Heart left ventricle (tissue), 16 donors: ENCODE measurements around the gene KCTD17. TPM values are rescaled to one million over a fixed set of nuclear protein-coding genes. Genes with fewer than 3 reads are reported as not detected.

Experiments used
- ATAC-seq, 4 donors: fragments of 200-7000 bp; cut with Tn5 transposase; one replicate each; pipeline ENCODE4 v1.9.1; 2020 to 2022; ENCODE audit warnings: moderate library complexity in 4 of 4, mild to moderate bottlenecking in 3 of 4, moderate number of reproducible peaks in 1 of 4
- DNase-seq, 5 donors: peaks; one replicate each; pipeline ENCODE4 v3.0.0-alpha.2; 2020
- H3K27ac ChIP-seq, 12 donors: fragments of 200-600 bp; sonication (generic) in 4 of 12; one replicate each; pipeline versions ENCODE4 v1.5.0 to v1.8.0; 2016 to 2022; ENCODE audit warnings: mild to moderate bottlenecking in 2 of 12
- H3K27me3 ChIP-seq, 9 donors: fragments of 200-600 bp; sonication (generic) in 2 of 9; one replicate each; pipeline versions ENCODE4 v1.5.1 to v1.8.0; 2016 to 2022; ENCODE audit warnings: mild to moderate bottlenecking in 3 of 9
- H3K36me3 ChIP-seq, 9 donors: fragments of 200-600 bp; sonication (generic) in 2 of 9; one replicate each; pipeline versions ENCODE4 v1.5.0 to v1.8.0; 2018 to 2022; ENCODE audit warnings: mild to moderate bottlenecking in 2 of 9
- H3K4me1 ChIP-seq, 12 donors: fragments of 200-600 bp; sonication (generic) in 4 of 12; one replicate each; pipeline versions ENCODE4 v1.5.0 to v1.8.0; 2016 to 2022; ENCODE audit warnings: mild to moderate bottlenecking in 3 of 12
- H3K4me3 ChIP-seq, 12 donors: fragments of 200-600 bp; sonication (generic) in 4 of 12; one replicate each; pipeline versions ENCODE4 v1.5.0 to v1.8.0; 2017 to 2022; ENCODE audit warnings: mild to moderate bottlenecking in 9 of 12, moderate library complexity in 4 of 12
- H3K9me3 ChIP-seq, 12 donors: fragments of 200-600 bp; sonication (generic) in 4 of 12; one replicate each; pipeline versions ENCODE4 v1.5.0 to v1.8.0; 2016 to 2022; ENCODE audit warnings: mild to moderate bottlenecking in 1 of 12
- CTCF ChIP-seq, 12 donors: fragments of 200-600 bp; sonication (generic) in 4 of 12; IDR thresholded peaks; one replicate each; pipeline versions ENCODE4 v1.5.0 to v1.8.0; 2018 to 2022; ENCODE audit warnings: antibody characterized with exemption in 12 of 12, mild to moderate bottlenecking in 5 of 12
- POLR2A ChIP-seq, 2 donors: fragments of 450-650 bp; IDR thresholded peaks; one replicate each; pipeline ENCODE4 v1.6.1; 2017; ENCODE audit warnings: antibody characterized with exemption in 2 of 2, mild to moderate bottlenecking in 2 of 2, moderate library complexity in 2 of 2
- WGBS, 4 donors: extraction: QIAGEN DNeasy Blood & Tissue Kit in 2 of 4; methylation state at CpG; one replicate each; pipeline versions ENCODE4 v1.1.5 to v1.1.7; 2013 to 2018; 5-methylcytosine and 5-hydroxymethylcytosine counted together
- intact Hi-C, 10 donors: fragments of 100-400 bp; cut with DNase I; formaldehyde crosslinking; loops; one replicate each; pipeline versions ENCODE4 v1.11.1 to v1.14.2; 2022
- polyA plus RNA-seq, 2 donors: library from polyadenylated mRNA; stranded (reverse); fragments of 200-250 nt; gene quantifications; one replicate each; pipeline ENCODE4 v1.2.3, GENCODE V29; 2013
- total RNA-seq, 9 donors: library from RNA; depleted of rRNA in 2 of 9; stranded (reverse); fragments of >200 nt in 2 of 9; fragmentation: NEBNext Ultra II Directional in 3 of 9; extraction: Animal tissue kit (Norgen Biotek cat#: 25700) in 3 of 9; gene quantifications; one replicate each; pipeline versions ENCODE4 v1.1.0 to v1.2.4, GENCODE V29; 2016 to 2023
- donor health status: ischemic (EF 13 %, LVEDD 7.1; RV severe dilation, severe dysfunction).
- donor health status: healthy with polysubstance abuse.
- donor health status: DM: no; HTN: yes; CAD: no.
- donor health status: DM: no; HTN: no; CAD: no.
- donor health status: ischemic (EF 25% LVEDD 6.9; RV normal size, moderate dysfunction).
- donor health status: ischemic (EF 25% LVEDD 5.7; RV mildly dilated, moderate dysfunction).
- donor health status: healthy.
- donor health status: DM: yes; HTN: yes; CAD: no.
- donor health status: ischemic (EF 35%, LVEDD 5.7; RV mildly dilated, moderate dysfunction).
- donor health status: nonischemic (EF 11% LVEDD 7.7; RV severe dilation, severe dysfunction).
- donor health status: DM: yes; HTN: yes; CAD: no.
- donor health status: PGD.
- donor health status: ischemic (EF 29% LVEDD 5.4; RV normal size, mild dysfunction).
- donor health status: nonischemic (EF 23%, LVEDD 6.1; RV moderate dilation, normal function).

KCTD17 gene
- total and polyA plus RNA-seq, 11 donors, result 10.8 to 62.0 (median 17.3) TPM

GRCh38 chr22:37014415-37014806, 37.1 kb upstream of the KCTD17 start:
- TF ChIP-seq CTCF (IDR thresholded peaks at IDR 0.05) (no peak), POLR2A (IDR thresholded peaks at IDR 0.05) (no peak)
- Histone ChIP-seq H3K27ac (peak overlapping the region in 1 of 12 donors; percentile 0), H3K9me3 (no peaks in the 10 kb centered on the region), H3K4me1 (peaks cover 9 to 64% (median 34%) of the 10 kb centered on the region in 12 donors), H3K27me3 (no peaks in the 10 kb centered on the region), H3K36me3 (peaks cover 0 to 10% (median 0%) of the 10 kb centered on the region in 9 donors), H3K4me3 (no peak overlapping the region)
- ATAC-seq, result no peak
- 84 to 88% (median 88%) methylated on average over 4 of the region's 4 CpGs for WGBS, 4 donors
- intact Hi-C loops, result no loop called here
- DNase-seq, result no peak

GRCh38 chr22:37014835-37015586, 36.5 kb upstream of the KCTD17 start:
- intact Hi-C loops, result no loop called here
- H3K27ac ChIP-seq, result peak overlapping the region in 2 of 12 donors; percentile 0 to 30

GRCh38 chr22:37015587-37015878, 36.0 kb upstream of the KCTD17 start:
- WGBS, 4 donors, result 80 to 92% (median 87%) methylated on average over 4 of the region's 4 CpGs
- intact Hi-C loops, result no loop called here
- Histone ChIP-seq H3K4me3 (no peak overlapping the region), H3K36me3 (peaks cover 0 to 10% (median 0%) of the 10 kb centered on the region in 9 donors), H3K4me1 (peaks cover 7 to 69% (median 39%) of the 10 kb centered on the region in 12 donors), H3K9me3 (no peaks in the 10 kb centered on the region), H3K27me3 (no peaks in the 10 kb centered on the region), H3K27ac (no peak overlapping the region)
- DNase-seq, result no peak
- TF ChIP-seq POLR2A (IDR thresholded peaks at IDR 0.05) (no peak), CTCF (IDR thresholded peaks at IDR 0.05) (no peak)
- no peak for ATAC-seq

More at GRCh38 chr22:37014835-37015586, 36.5 kb upstream of the KCTD17 start:
- 74 to 82% (median 77%) methylated on average over 12 of the region's 12 CpGs for WGBS, 4 donors
- DNase-seq (no peak), ATAC-seq (no peak)
- no peaks in the 10 kb centered on the region for H3K9me3 ChIP-seq
- no peaks in the 10 kb centered on the region for H3K27me3 ChIP-seq
- peaks cover 0 to 10% (median 0%) of the 10 kb centered on the region in 9 donors for H3K36me3 ChIP-seq
- TF ChIP-seq POLR2A (IDR thresholded peaks at IDR 0.05), result no peak
- no peak for TF ChIP-seq CTCF (IDR thresholded peaks at IDR 0.05)
- H3K4me3 ChIP-seq, result no peak overlapping the region
- peaks cover 9 to 64% (median 34%) of the 10 kb centered on the region in 12 donors for H3K4me1 ChIP-seq

GRCh38 chr22:37016134-37016910, 35.2 kb upstream of the KCTD17 start:
- TF ChIP-seq CTCF (IDR thresholded peaks at IDR 0.05) (no peak), POLR2A (IDR thresholded peaks at IDR 0.05) (no peak)
- Histone ChIP-seq H3K4me3 (no peak overlapping the region), H3K27me3 (no peaks in the 10 kb centered on the region), H3K36me3 (peaks cover 0 to 10% (median 0%) of the 10 kb centered on the region in 9 donors), H3K27ac (peak overlapping the region in 2 of 12 donors; percentile 6 to 20), H3K9me3 (no peaks in the 10 kb centered on the region), H3K4me1 (peaks cover 9 to 70% (median 46%) of the 10 kb centered on the region in 12 donors)
- 90 to 92% (median 90%) methylated on average over 14 of the region's 14 CpGs for WGBS, 4 donors
- ATAC-seq (no peak), DNase-seq (no peak)
- intact Hi-C loops, result no loop called here
